Astrocyte (in vitro differentiated cells and primary cell): ENCODE data around the gene C10orf62.

ENCODE experiments used
- CTCF ChIP-seq: IDR thresholded peaks from 2 replicates; pipeline ENCODE4 v1.5.1; 2011; ENCODE audit warnings: low read depth, mild to moderate bottlenecking, inconsistent platforms, low read length, moderate library complexity; ENCODE audit not compliant: insufficient read depth
- EZH2 ChIP-seq: IDR thresholded peaks from 2 replicates; pipeline ENCODE4 v1.6.1; 2012; ENCODE audit warnings: mild to moderate bottlenecking, low read length, inconsistent platforms; ENCODE audit not compliant: insufficient read depth

- TF ChIP-seq CTCF (no peak), EZH2 (no peak)
These were observed 15.0 kb upstream of the C10orf62 start for GRCh38 chr10:97574374-97575126.
